Urinary bladder (tissue), 4 donors: ENCODE results near the gene RCBTB2. TPM values are rescaled to one million over a fixed set of nuclear protein-coding genes. Genes with fewer than 3 reads are reported as not detected.

Experiments
- DNase-seq: peaks from one replicate; pipeline ENCODE4 v3.0.0-alpha.2; 2015; ENCODE audit errors: extremely low spot score
- H3K27ac ChIP-seq: one replicate; pipeline ENCODE4 v1.5.1; 2013; ENCODE audit warnings: low read depth, mild to moderate bottlenecking, moderate library complexity
- H3K36me3 ChIP-seq: one replicate; pipeline ENCODE4 v1.6.1; 2013; ENCODE audit warnings: mild to moderate bottlenecking, moderate library complexity; ENCODE audit not compliant: insufficient read depth
- H3K4me1 ChIP-seq: one replicate; pipeline ENCODE4 v1.6.1; 2013; ENCODE audit warnings: mild to moderate bottlenecking, moderate library complexity; ENCODE audit not compliant: insufficient read depth
- H3K4me3 ChIP-seq: one replicate; pipeline ENCODE4 v1.5.1; 2013; ENCODE audit warnings: low read depth, low read length
- WGBS: extraction: QIAGEN DNeasy Blood & Tissue Kit; methylation state at CpG from one replicate; pipeline ENCODE4 v1.1.7; 2013; 5-methylcytosine and 5-hydroxymethylcytosine counted together
- polyA plus RNA-seq: library from polyadenylated mRNA; stranded (reverse); fragments of 200-250 nt; gene quantifications from one replicate; pipeline ENCODE4 v1.2.3, GENCODE V29; 2013
- total RNA-seq: library from RNA; depleted of rRNA; stranded (reverse); fragments of >200 nt; gene quantifications from one replicate; pipeline ENCODE4 v1.2.3, GENCODE V29; 2014
- donor health status: healthy with polysubstance abuse.
- donor health status: healthy.

Gene RCBTB2
- total and polyA plus RNA-seq, 2 donors = 16.9 to 36.0 TPM

DNA sequence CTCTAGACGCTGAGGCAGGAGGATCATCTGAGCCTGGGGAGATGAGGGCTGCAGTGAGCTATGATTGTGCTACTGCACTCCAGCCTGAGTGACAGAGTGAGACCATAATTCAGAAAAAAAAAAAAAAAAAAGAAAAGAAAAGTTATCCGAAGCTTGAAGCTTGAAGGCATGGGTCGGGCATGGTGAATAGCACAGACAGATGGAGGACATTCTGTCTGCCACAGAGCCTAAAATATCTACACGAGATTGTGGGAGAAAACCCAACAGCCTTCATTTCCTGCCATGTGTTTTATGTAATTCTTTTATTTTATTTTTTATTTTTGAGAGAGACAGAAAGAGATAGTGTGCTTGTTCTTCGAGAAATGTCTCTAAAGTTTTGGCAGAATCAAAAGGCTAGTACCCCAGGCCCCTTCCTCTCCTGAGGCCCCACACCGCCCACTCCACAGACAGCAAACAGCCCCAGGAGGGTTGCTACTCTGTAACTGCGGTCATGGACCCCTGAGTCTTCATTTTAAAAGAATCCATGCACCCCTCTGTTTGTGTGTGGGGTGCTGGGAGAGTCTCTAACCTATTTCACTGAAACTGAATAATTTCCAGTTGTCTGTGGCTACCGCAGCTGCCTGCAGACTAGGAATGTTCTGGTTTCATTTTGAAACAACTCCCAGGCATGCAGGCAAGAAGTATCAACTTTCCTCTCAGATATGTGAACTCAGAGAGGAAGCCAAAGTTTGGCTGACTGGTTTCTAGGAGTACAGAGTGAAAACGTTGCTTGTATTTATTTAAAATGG, 38.4 kb upstream of the RCBTB2 start:
- peak overlapping the region; percentile 78 for H3K27ac ChIP-seq
- peaks cover 1% of the 10 kb centered on the region for H3K4me1 ChIP-seq
- H3K4me3 ChIP-seq = no peak overlapping the region
- no peaks in the 10 kb centered on the region for H3K36me3 ChIP-seq
- peak; percentile 41 for DNase-seq
- 20% methylated on average over 9 of the region's 9 CpGs for WGBS

GRCh38 chr13:48570216-48570828, 37.4 kb upstream of the RCBTB2 start:
- H3K4me3 ChIP-seq = no peak overlapping the region
- no peaks in the 10 kb centered on the region for H3K36me3 ChIP-seq
- peaks cover 1% of the 10 kb centered on the region for H3K4me1 ChIP-seq
- no peak for DNase-seq
- peak overlapping the region; percentile 42 for H3K27ac ChIP-seq
- WGBS = 77% methylated on average over 8 of the region's 8 CpGs

DNA sequence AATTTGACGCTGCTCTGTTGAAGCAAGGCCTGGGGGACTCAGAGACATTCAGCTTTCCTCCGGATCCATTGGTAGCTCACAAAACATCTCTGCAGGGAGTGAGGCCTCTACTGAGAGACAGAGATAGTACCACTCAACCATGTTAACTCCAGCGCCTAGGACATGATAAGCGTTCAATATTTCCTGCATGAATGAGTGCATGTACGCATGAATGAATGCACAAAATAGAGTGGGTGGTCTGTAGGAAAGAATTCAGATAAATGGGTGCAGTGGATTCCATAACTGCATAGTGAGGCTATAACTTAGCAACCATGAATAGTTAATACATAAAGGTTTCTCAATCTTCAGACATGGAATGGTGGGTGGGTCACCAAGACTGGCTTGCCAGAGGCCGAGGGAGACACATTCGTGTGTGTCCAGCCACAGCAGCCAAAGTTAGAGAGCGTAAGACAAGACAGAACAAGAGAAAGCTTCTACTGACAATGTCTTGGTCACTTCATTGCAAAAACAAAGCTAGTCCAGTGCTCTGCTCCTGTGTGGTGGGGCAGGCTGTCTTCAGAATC, 36.3 kb upstream of the RCBTB2 start:
- H3K4me3 ChIP-seq = no peak overlapping the region
- 84% methylated on average over 8 of the region's 8 CpGs for WGBS
- no peaks in the 10 kb centered on the region for H3K36me3 ChIP-seq
- DNase-seq = no peak
- peaks cover 1% of the 10 kb centered on the region for H3K4me1 ChIP-seq
- H3K27ac ChIP-seq = peak overlapping the region; percentile 25

- 65% methylated on average over 6 of the region's 6 CpGs for WGBS
- no peak for DNase-seq
- Histone ChIP-seq H3K36me3 (no peaks in the 10 kb centered on the region), H3K4me1 (peaks cover 1% of the 10 kb centered on the region), H3K4me3 (no peak overlapping the region), H3K27ac (peak overlapping the region; percentile 43)
These were observed 35.7 kb upstream of the RCBTB2 start for GRCh38 chr13:48568370-48569103.

DNA sequence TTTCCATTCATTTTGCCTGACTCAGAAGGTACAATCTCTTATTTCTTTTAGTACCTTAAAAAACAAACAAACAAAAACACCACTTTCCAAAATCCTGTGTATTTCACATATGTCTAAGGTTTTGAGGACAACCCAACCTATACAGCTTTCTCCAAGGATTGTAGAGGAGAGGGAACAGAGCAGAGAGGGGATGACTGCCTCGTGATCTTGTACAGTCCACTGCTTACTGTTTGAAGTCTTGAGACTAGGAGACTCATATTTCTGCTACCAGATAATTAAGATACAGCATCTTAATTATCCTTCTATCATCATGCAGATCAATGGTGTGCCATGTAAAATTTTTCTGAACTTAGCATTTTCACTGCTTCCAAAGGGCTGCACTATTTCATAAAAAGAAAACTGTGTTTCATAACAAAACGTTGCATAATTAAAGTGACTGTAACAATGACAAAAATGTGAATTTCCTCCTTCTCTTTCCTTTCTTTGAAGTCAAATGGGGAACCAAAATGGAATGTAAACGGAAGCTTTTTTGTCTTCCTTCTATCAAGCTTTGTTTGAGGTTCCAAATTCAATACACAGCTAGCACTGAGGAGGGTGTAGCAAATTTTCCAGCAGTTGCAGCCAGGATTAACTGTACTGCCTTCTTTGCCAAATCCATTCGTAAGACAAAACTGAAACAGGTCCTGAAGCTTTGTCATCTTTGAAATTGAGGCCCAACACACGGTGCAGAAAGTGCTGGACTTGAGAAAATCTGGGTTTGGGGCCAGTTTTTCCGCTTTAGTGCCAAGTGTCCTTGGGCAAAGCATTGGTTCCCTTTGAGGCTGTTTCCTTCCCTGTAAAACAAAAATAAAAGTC, 34.9 kb upstream of the RCBTB2 start:
- DNase-seq = no peak
- H3K36me3 ChIP-seq = no peaks in the 10 kb centered on the region
- 12% methylated on average over 6 of the region's 6 CpGs for WGBS
- H3K4me3 ChIP-seq = no peak overlapping the region
- peaks cover 1% of the 10 kb centered on the region for H3K4me1 ChIP-seq
- peak overlapping the region; percentile 68 for H3K27ac ChIP-seq

DNA sequence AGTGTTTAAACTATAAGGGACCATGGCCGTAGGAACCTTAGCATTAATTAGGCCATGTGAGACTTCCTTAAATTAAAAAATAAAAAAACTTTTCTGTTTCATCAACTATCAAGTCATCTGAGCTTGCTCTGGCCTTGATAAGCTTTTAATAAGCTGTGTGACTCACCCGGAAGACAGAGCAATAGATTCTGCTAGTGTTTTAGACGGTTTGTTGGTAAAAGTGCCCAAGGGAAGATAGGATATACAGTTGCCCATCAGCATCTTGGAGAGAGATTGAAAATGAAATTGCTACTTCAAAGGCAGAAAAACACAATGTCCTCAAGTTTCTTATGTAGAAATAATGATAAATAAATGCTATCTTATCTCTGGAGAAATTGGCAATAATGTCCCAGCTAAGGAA, 31.2 kb upstream of the RCBTB2 start:
- Histone ChIP-seq H3K36me3 (no peaks in the 10 kb centered on the region), H3K4me3 (no peak overlapping the region), H3K27ac (no peak overlapping the region), H3K4me1 (peaks cover 1% of the 10 kb centered on the region)
- WGBS = 32% methylated on average over 3 of the region's 3 CpGs
- no peak for DNase-seq

GRCh38 chr13:48563626-48564025, 30.7 kb upstream of the RCBTB2 start:
- Histone ChIP-seq H3K27ac (no peak overlapping the region), H3K4me3 (no peak overlapping the region), H3K4me1 (peaks cover 1% of the 10 kb centered on the region), H3K36me3 (no peaks in the 10 kb centered on the region)
- no peak for DNase-seq

DNA sequence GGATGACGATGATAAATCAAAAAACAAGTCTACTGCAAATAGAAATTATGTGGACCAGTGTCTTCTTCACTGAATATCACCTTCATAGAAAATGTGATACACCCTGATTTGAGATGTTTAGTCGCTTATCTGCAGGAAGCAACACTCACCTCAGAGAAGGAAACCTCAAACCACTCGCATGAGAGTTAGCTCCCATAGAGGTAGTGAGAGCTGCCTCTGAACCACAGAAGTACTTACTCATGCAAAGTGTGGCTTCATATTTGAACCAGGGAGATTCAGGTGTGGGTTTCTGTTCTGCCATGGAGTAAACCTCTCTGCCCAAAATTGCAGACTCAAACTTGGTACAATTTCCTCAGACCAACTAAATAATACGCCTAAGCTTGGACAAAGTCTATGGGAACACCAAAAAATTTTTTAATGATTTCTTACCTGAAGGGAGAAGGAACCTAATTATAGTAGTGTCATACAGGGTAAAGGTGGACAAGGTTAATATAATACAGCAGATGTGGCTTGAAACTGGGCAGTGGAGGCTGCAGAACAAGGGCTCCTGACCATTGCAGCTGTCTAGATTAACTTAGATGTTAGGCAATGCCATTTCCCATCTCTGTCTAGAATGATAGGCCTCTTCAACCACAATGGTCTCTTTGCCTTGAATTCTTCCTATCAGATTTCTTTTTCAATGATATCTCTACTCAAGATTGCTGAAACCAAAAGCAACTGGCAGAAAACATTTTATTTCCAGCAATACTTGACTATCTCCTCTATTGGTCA, 29.6 kb upstream of the RCBTB2 start:
- Histone ChIP-seq H3K4me1 (peaks cover 1% of the 10 kb centered on the region), H3K4me3 (no peak overlapping the region), H3K36me3 (no peaks in the 10 kb centered on the region), H3K27ac (no peak overlapping the region)
- WGBS = 77% methylated on average over 4 of the region's 4 CpGs
- DNase-seq = no peak

- Histone ChIP-seq H3K27ac (no peak overlapping the region), H3K4me1 (no peaks in the 10 kb centered on the region), H3K4me3 (no peak overlapping the region), H3K36me3 (no peaks in the 10 kb centered on the region)
- DNase-seq = no peak
- 74% methylated on average over 1 of the region's 1 CpG for WGBS
These were observed 28.8 kb upstream of the RCBTB2 start for GRCh38 chr13:48561466-48562235.

DNA sequence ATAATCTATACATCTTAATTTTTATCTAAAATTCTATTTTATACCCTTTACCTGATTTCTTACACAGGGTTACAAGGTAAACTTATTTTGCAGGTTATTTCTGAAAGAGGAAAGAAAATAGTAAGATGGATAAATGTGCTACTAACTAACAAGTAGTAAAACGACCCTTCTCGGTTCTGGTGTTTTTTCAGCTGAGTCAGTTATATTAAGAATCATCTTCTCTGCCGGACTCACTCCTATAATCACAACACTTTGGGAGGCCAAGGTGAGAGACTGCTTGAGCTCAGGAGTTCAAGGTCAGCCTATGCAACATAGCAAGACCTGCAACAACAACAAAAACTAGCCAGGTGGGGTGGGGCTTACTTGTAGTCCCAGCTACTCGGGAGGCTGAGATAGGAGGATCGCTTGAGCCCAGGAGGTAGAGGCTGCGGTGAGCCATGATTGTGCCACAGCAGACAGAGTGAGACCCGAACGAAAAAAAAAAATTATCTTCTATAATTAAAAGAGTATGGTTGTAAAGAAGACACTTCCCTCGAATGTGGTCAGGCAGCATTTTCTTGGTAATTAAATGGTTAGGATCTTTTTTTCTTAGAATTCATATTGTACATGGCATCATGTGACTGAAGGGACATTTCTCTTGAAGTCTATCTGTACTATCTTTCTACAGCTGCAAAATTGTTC, 27.9 kb upstream of the RCBTB2 start:
- WGBS = 88% methylated on average over 9 of the region's 9 CpGs
- Histone ChIP-seq H3K4me3 (no peak overlapping the region), H3K4me1 (no peaks in the 10 kb centered on the region), H3K27ac (no peak overlapping the region), H3K36me3 (no peaks in the 10 kb centered on the region)
- no peak for DNase-seq

- H3K27ac ChIP-seq = no peak overlapping the region
- H3K36me3 ChIP-seq = no peaks in the 10 kb centered on the region
- H3K4me3 ChIP-seq = no peak overlapping the region
- WGBS = 76% methylated on average over 5 of the region's 5 CpGs
- no peaks in the 10 kb centered on the region for H3K4me1 ChIP-seq
- no peak for DNase-seq
These were observed 26.9 kb upstream of the RCBTB2 start for GRCh38 chr13:48559638-48560320.
